Endothelial cell of hepatic sinusoid (primary cell): ENCODE results near the gene MRPS23.

Source experiments
- in situ Hi-C: cut with HindIII; loops from 2 replicates; pipeline ENCODE4 v1.10.0; 2017; ENCODE audit warnings: low sequenced_read_pairs

MRPS23 gene

DNA sequence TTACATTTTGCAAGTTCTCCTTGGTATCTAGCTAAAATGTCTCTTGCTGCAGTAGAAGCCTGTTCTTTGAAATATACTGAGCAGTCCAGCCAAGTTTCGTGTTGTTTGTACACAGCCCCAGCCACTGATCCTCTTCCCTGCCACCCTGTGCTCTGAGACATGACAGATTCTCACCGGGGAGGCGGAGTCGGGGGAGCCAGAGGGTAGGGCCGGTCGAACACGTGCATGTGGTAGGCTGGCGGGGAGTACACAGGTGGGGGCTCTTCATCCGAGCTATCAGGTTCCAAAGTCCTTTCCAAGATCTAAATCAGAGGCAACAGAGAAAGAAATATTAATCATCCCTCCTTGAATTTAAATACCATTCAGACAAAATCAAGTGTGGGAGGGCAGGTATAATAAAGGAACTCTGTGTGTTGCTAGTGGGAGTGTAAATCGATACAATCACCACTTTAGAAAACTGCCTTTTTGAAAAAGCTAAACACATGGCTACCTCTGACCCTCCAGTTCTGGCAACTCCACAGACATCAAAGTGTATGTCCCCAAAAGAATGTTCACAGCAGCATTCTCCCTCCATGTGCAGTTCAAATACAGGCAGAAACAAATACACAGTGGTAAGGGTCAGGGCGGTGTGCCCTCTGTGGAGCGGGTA, 29.7 kb upstream of the MRPS23 start:
- in situ Hi-C loops: no loop called here

DNA sequence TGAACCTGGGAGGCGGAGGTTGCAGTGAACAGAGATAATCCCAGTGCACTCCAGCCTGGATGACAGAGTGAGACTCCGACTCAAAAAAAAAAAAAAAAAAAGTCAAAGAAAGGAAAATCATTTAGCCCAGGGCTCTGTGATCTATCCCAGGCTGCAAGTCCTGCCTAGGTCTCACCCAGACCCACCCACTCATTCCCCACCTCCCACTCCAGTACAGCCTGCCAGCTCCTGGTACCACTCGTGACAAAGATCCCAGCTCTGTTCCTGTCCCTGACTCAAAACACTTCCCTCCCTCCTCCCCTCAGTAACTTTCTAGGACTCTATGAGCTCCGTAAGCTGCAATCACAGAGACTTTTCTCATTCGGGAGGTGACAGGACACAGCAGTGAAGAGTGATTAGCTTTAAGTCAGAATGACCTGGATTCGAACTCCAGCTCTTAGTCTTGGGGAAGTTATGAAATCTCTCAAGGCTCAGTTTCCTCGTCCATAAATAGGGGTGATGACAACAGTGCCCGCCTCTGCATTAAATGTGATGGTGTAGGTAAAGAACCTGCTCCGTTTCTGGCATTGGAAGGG, 28.0 kb upstream of the MRPS23 start:
- in situ Hi-C loops: no loop called here

DNA sequence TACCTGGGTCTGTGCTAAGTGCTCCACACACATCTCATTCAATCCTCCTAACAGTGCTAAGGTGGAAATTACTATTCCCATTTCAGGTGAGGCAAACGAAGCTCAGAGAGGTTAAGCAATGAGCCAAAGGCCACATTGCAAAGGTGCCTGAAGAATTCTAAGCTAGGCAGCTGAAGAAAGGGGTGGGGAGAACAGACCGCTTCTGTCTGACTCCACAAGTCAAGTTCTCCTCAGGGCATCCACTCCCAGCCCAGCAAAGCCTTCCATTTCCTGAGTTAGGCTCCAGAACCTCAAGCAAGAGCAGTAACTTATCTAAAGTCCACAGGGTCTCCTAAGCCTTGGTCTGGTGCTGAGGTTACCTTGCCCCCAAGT, 27.0 kb upstream of the MRPS23 start:
- in situ Hi-C loops: no loop called here

DNA sequence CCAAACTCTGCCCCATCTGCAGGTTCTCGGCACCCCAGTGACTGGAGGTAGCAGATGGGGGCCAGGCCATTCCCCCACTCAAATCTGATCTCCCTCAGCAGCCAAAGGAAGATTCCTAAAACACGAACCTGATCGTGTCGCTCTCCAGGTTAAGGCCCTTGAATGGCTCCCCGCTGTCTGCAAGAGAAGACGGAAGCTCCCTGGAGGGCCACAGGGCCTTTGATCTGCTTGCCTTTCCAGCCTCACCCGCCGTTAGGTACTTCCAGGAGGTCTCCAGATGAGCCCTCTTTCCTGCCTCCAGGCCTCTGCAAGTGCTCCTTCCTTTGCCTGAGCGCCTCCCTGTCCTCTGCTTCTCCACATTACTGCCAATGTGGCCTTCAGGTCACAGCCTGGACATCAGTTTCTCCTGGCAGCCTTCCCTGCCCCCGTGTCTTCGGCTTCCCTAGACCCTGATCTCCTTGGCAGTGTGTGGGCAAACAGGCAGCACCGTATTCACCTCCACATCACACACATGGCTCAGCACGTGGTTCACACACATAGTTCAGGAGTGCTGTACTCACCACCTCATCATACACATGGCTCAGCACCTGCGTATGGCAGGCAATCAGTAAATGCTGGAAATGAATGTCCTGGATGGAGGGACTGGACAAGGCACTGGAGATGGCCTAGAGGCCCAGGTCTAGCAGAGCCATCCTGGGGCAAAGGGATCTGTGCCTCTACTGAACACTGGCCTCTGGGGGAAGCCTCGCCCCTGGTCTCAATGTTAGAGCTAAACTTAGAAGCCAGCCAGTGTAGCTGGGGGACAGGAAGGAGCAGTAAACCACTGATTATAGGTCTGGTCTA, 26.4 kb upstream of the MRPS23 start:
- in situ Hi-C loops: no loop called here

DNA sequence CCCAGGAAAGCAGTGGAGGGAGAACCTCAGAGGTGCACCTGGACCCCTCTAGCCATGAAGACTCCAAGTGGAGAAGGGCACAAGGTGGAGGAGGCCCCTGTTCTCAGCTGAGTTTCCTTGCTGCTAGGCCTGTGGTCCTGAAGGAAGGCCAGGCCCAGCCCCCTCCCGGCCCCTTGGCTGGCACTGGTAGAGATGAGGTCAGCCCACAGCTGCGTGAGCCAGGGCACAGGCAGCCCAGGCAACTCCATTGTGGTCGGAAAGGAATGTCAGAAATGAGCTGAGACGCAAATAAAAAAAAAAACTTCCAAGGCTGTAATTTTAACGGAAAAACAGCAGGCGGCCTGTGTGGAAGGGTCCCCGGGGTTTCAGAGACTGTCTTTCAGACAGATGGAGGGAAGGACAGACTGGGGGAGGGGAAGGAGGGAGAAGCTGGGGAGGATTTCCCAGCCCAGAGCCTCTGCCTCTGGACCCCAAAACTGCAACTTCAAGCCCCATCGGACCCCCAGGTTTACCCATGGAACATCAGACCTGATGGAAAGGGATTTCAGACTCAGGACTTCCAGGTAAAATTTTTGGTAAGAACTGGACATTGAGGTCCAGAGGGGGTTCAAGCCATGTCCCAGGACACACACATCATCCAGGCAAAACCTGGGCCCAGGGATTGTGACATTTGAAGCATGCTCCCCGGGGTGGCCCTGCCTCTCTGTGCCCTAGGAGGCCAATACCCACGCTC, 25.6 kb upstream of the MRPS23 start:
- in situ Hi-C loops: no loop called here

DNA sequence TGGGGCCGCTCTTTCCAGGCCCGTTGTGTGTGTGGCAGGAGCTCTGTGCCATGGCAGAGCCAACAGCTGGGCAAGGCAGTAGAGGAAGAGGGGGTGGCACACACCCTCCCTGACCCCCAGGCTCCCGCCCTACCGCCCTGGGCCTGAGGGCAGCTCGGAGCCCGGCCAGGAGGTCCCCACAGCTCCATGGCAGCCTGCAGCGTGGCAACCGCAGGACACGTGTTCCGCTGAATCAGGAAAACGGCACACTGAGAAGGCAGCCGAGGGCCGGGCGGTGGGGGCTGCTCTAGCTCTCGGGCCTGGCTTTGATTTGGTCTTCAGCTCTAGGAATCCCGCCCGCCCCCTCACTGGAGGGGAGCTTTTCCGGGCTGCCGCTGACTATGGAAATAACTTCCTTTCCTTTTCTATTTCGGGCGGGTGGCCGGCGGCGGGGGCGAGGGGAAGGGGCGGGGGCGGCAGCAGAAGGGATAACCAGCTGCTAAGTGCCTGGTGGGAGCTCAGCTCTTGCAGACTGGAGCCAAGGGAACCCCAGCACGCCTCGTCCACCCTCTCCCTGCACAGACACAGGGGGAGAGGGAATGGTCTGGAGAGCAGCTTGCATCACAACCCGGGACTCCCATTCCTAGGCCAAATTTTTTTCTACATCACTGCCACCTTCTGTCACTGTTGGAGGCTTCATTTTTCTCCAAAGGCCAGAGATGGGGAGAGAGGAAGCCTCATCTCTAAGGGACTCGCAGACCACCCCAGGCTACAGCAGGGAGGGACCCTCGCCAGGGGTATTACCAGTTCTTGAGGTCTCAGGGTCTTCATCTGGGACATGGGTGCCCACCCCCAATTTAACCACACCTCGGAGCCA, 24.8 kb upstream of the MRPS23 start:
- in situ Hi-C loops: no loop called here

DNA sequence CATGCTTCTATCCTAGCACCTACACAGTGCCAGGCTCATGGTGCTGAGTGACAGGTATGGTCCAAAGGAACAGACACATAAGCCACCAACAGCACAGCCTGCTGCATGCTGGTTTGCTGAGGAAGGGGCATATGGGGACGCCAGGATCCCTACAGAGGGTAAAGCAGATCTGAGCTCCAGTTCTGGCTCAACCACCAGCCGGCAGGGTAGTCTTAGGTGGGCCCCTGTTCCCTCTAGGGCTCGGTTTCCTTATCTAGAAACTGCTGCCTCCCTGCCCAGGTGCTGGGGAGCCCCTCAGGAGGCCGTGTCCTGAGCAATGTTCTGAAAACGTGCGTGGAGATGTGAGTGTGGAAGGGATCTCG, 24.2 kb upstream of the MRPS23 start:
- in situ Hi-C loops: no loop called here

DNA sequence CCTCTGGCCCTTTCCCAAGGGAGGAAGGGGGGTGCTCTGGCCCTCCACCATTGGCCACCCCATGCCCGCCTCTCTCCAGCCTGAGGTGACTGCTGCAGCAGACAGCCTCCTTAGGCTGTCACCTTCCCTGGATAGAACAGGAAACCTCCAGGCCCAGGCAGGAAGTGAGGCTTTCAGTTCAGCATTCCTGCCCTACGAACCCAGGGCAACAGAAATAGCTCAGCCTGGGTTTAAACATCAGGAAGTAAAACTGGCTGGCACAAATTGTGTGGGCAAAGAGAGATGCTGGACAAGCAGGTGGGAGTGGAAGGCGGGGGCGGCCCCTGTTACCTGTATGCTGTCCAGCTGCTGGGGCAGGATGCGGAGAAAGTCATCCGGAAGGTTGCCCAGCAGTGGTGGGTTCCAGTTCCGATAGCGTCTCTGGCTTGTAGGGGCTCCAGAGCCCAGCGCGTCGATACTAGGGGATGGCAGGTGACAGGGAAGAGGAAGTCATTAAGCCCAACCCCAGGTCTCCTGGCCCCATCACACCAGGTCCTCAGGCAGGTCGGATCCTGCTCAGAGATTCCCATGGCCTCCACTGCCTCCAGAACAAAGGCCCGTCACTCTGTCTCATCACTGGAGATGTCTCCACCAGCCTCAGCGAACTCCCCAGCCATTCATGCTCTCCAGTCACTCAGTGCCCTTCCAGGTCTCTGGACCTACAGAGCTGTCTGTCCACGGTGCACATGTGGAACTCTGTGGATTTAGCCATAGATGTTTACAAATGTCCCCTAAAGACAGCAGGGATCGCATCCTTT, 23.6 kb upstream of the MRPS23 start:
- in situ Hi-C loops: no loop called here

DNA sequence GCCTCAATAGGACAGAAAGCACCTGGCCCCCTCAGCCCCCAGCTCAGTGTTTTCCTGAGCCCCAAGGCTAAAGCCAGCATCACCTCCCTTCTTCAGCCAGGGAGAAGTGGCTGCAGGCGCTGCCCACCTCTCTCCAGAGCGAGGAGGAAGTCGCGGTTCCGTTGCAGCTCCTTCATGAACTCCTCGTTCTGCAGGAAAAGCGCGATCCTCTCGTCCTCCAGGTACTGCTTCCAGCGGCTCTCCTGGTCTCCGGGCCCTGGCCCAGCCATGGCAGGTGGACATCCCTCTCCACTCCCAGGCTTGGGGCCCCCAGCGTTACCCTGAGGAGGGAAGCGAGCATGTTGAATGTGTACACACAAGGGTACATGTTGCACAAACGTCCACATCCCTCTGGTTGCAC, 22.7 kb upstream of the MRPS23 start:
- in situ Hi-C loops: no loop called here

DNA sequence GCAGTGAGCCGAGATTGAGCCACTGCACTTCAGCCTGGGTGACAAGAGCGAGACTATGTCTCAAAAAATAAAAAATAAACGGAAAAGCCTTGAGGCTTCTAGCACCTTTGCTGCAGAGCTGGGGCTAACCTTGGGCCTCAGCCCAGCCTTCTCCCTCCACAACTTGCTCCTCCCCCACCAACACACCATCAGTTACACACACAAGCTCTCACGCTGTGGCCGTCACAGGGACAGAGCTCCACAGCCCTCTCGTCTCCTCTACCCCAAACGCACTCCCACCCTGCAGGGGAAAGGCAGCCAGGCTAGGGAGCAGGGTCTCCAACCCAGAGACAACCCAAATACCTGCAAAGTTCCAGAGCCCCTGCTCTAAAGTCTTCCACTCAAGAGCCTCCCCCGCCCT, 22.0 kb upstream of the MRPS23 start:
- in situ Hi-C loops: no loop called here

DNA sequence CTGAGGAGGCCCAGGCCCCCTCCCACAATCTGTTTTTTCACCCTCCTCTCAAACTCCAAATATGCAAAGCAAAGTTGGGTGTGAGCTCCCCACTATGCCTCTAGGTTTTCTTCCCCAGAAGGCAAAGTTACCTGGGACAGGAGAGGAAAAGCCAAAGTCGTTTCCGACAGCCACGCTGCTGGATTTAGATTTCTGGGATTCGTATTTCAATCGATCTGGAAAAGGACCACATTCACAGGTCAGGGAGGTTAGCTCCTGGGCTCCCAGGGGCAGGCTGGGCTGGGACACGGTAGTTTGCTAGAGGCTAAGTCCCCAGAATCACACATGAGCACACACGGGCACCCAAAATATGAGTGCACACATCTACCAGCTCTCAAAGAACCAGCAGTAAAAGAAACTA, 21.3 kb upstream of the MRPS23 start:
- in situ Hi-C loops: no loop called here

DNA sequence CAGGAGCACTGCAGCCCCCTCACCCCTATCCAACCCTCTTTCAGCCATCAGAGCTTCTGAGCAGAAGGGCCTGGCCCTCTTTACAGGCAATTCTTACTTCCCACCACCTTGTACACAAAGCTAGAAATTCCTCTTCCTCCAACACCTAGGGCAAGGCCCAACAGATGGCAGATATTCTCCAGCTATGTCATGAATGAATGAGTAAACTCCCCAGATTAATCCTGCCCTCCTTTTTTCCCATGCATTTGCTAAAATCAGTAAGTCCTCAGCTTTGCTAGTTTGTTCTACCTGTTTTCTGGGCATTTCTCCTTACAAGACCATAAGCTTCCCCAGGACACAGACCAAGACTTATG, 20.4 kb upstream of the MRPS23 start:
- in situ Hi-C loops: no loop called here

DNA sequence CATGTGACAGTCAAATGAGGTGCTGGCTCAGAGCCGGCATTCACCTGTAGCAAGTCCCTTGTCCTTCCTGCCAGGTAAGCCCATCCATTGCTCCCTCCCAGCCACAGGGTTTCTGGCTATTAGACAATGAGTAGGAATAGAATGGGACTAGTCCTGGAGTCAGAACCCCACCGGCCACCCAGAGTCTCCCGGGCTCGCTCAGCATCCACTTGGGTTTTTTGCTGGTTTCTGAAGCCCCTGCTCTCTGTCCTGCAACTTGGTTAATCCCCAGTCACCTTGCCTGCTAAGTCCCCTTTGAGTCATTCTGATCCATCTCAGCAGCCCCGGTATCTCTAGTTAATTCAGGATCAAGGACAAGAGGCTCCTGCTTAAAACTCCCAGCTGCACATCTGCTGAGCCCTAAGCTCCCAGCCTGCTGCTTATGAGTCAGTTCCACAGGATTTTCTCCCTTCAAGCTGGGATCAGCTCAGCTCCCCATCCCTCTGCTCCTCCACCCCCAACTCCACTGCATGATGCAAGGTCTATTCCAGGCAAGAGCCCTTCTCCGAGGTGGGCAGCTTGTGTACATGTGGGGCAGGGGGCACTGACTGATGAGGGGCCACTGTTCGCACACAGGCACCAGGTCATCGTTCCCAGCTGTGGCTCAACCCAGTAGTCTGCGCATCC, 19.9 kb upstream of the MRPS23 start:
- in situ Hi-C loops: no loop called here

DNA sequence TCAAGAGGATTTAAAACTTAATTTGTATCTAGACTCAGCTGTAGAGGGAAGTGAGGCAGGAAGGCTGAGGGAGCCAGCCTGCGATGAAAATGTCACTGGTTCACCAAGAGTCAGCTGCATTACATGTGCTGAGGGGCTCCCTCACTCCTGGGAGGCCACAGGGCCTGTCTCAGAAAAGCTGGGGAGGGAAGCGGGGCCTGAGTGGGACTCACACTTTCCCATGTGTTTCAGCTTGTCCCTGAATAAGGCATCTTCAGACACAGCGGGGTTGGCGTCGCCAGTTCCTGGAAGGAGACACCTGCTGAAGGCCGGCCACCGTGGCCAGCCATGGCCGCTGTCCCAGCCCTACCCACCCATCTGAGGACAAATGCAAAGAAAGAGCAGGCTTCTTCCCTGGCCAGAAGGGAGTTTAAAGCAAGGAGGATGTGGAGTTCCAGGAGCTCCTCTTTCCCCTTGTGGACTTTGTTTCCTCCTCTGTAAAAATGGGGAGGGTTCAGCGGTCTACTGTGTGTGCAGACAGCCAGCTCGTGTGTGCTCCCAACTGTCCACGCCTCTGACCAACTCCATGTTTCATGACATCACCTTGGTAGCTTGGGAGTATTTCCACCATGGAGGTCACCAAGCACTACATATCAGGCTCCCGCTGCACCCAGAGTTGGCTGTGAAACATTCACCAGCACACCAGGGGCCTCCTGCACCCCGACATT, 19.2 kb upstream of the MRPS23 start:
- in situ Hi-C loops: no loop called here

DNA sequence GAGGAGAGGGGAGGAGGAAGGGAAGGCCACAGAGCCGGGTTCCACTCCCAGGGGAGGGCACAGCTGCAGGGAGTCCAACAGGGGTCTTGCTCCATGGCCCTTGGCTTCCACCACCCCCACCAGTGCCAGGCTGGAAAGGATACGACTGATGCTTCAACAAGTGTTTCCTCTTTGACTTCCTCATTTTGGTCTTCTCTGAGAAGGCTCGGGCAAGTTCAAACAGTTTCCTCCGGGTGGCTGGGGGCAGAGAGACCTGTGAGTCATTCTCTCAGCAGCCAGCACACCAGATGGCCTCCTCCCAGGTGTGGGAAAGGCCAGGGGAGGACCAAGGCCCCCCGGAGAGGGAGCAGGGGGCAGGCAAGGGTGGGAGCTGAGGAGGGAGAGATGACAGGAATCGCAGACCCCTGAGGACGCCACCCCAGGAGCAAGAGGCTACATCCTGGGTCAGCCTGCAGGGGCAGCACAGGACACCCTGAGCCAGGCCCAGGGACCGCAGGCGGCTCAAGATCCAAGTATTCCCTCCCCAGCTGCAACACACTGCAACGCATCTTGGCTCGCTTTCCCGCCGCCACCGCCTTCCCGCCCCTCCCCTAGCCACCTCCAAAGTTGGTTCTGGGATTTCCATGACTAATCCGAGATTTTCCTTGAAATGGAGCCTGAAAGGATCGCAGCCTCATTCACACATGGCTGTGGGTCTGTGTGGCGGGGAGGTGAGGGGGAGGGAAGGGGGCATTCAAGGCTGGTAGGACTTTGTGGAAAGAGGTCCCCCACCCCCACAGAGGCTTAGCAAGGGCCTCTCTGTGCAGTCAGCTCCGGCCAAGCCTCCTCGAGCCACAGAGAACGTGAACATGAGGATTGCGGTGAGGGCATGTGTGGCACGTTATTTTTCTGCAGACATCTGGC, 18.4 kb upstream of the MRPS23 start:
- in situ Hi-C loops: no loop called here

DNA sequence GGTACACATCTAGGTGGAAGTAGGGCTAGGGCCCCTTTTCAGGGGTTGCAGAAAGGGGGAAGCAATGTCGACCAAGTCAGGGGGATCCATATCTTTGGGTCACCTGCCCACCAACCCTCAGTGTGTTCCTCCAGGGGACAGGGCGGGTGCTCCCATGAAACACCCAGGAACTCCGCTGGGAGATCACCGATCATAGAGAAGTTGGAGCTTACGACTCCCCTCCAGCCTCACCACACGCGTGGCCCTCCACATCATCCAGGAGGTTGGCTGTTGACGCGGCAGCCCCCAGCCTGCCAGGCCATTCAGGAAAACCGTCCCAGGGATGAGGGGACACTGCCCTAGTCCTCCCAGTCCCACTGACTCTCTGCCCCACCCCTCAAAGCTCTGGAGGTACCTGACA, 17.3 kb upstream of the MRPS23 start:
- in situ Hi-C loops: no loop called here

DNA sequence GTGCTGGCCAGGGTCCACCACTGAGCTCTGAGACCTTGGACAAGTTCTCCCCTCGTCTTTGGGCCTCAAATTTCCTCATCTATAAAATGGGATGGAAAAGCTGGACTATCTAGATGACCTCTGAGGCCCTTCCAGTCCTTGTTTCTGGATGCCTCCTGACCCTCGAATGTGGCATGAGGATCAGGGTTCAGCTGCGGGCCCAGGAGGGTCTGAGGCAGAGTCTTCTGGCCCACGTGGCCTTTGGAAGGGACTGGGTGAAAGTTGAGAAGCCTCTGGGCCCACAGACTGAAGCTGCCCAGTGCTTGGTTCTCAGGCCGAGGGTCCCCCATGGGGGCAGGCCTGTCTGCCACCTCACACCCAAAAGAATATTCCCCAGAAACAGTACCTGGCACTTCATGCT, 16.9 kb upstream of the MRPS23 start:
- in situ Hi-C loops: no loop called here

DNA sequence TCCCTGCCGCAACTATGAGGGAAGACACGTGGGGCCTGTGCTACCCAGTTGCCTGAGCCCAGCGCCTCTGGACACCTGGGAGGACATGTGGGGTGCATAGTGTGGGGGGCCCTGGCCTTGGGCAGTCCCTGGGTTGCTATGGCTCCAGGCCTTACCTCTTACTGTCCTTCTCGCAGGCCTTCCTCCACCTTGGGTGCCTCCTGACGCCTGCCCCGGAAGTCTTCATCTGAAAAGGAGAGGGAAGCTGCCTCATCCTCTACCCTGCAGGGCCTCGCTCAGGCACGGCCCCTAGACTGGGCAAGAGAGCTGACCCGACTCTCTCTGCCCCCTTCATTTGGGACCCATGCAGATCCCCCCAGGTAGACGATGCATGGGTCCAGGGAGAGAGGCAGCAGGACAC, 16.5 kb upstream of the MRPS23 start:
- in situ Hi-C loops: no loop called here
